A673 (cell line): ENCODE measurements around the gene ZWILCH.

Experiments
- EZH2 ChIP-seq: fragments of 200-600 bp; sonication (generic); IDR thresholded peaks from 2 replicates; pipeline ENCODE4 v1.6.1; 2017; ENCODE audit warnings: borderline replicate concordance, low read depth, mild to moderate bottlenecking, mixed read lengths, antibody characterized with exemption, low read length; ENCODE audit not compliant: poor library complexity, severe bottlenecking
- TF ChIP-seq, protein P1 (sequence below): fragments of 300-800, 200-600 bp; sonication (generic); conservative IDR thresholded peaks from 2 replicates; pipeline ENCODE4 v1.5.1; 2017; ENCODE audit warnings: low read depth, mild to moderate bottlenecking, antibody characterized with exemption, low read length, moderate library complexity, mixed read lengths

DNA sequence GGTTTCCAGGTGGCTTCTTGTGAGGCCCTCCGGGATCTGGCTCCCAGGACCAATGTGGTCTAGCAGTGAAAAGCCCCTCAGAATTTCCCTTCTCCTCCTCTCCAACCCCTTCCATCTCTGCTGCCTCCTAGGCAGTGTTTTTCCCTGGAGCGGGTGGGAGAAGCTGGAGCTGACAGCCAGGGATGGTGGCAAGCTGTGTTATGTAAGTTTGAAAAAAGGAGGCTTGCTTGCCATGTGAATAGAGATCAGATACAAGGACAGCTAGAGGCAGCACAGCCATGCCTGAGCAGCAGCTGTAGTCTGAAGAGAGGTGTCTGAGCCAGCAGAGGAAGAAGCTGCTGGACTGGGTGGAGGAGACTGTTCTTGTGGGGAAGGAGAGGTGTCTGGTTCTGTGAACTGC lies 28.1 kb upstream of the ZWILCH start:
- TF ChIP-seq, protein P1, sequence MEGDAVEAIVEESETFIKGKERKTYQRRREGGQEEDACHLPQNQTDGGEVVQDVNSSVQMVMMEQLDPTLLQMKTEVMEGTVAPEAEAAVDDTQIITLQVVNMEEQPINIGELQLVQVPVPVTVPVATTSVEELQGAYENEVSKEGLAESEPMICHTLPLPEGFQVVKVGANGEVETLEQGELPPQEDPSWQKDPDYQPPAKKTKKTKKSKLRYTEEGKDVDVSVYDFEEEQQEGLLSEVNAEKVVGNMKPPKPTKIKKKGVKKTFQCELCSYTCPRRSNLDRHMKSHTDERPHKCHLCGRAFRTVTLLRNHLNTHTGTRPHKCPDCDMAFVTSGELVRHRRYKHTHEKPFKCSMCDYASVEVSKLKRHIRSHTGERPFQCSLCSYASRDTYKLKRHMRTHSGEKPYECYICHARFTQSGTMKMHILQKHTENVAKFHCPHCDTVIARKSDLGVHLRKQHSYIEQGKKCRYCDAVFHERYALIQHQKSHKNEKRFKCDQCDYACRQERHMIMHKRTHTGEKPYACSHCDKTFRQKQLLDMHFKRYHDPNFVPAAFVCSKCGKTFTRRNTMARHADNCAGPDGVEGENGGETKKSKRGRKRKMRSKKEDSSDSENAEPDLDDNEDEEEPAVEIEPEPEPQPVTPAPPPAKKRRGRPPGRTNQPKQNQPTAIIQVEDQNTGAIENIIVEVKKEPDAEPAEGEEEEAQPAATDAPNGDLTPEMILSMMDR, result no peak
- TF ChIP-seq EZH2, result no peak
